Activated T-cell treated with anti-CD3 and anti-CD28 coated beads, Interleukin-2, amount 50 U/mL, for 24 hours (primary cell): ENCODE measurements around the gene LDB2.
"Not testable (repeated sequence)": the region's sequence is repeated elsewhere in the genome, so short reads cannot be mapped to it uniquely, and the experiment has no call there.

Source experiments
- DNase-seq: peaks from one replicate; pipeline ENCODE4 v3.0.0-alpha.2; 2020
- H3K27ac Mint-ChIP-seq: 2 replicates; pipeline ENCODE4 v1.8.0; 2020; ENCODE audit warnings: mild to moderate bottlenecking, mixed read lengths
- H3K27me3 Mint-ChIP-seq: 2 replicates; pipeline ENCODE4 v1.8.0; 2020; ENCODE audit warnings: mixed read lengths
- H3K36me3 Mint-ChIP-seq: 2 replicates; pipeline ENCODE4 v1.8.0; 2020; ENCODE audit warnings: low read depth, mixed read lengths
- H3K4me1 Mint-ChIP-seq: 2 replicates; pipeline ENCODE4 v1.8.0; 2020; ENCODE audit warnings: low read depth, mixed read lengths
- H3K4me3 Mint-ChIP-seq: 2 replicates; pipeline ENCODE4 v1.8.0; 2020; ENCODE audit warnings: mild to moderate bottlenecking, moderate library complexity, mixed read lengths
- H3K9me3 Mint-ChIP-seq: 2 replicates; pipeline ENCODE4 v1.8.0; 2020; ENCODE audit warnings: mixed read lengths

LDB2 gene

DNA sequence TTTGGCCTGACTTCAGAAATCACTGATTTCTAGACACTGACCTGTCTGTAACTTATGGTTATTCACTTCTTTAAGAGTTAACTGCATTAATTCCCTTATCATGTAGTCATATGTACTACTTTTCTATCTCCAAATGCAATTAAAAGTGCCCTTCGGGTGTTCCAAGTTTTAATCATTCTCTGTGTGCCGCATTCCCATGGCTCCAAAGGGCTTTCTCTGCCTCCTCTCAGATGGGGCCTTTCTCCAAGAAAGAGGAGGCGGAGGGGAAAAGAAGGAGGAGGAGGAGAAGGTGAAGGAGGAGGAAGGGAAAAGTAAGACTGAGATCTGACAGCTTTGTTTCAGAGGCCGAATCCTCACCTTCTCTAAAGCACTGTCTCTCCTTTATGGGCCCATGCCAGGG lies 325.8 kb downstream of the LDB2 start:
- no peaks in the 10 kb centered on the region for H3K9me3 Mint-ChIP-seq
- no peak overlapping the region for H3K27ac Mint-ChIP-seq

DNA sequence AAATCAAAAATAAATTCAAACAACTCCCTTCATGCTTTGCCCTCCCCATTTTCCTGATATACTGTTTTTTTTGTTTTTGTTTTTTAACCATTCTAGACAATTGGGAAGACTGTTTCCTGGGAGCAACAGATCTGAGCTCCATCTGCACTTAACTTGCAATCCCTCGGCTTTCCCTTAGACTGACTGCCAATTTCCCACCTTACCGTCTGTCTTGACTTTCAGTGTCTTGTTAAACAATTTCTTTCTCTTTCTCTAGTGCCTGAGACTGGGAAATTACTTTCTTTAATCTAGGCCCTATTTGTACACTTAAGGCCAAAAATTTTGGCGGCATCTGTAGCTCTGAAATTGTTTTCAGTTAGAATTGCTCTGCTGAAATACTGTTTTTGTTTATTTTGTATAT lies 326.3 kb downstream of the LDB2 start:
- H3K27me3 Mint-ChIP-seq = no peaks in the 10 kb centered on the region
- no peak overlapping the region for H3K4me3 Mint-ChIP-seq
- H3K9me3 Mint-ChIP-seq = no peaks in the 10 kb centered on the region
- DNase-seq = no peak
- H3K27ac Mint-ChIP-seq = no peak overlapping the region
- H3K36me3 Mint-ChIP-seq = no peaks in the 10 kb centered on the region
- H3K4me1 Mint-ChIP-seq = no peaks in the 10 kb centered on the region

More for the DNA sequence above, 325.8 kb downstream of the LDB2 start:
- no peak for DNase-seq
- Mint-ChIP-seq H3K27me3 (no peaks in the 10 kb centered on the region), H3K36me3 (no peaks in the 10 kb centered on the region), H3K4me1 (no peaks in the 10 kb centered on the region), H3K4me3 (no peak overlapping the region)

DNA sequence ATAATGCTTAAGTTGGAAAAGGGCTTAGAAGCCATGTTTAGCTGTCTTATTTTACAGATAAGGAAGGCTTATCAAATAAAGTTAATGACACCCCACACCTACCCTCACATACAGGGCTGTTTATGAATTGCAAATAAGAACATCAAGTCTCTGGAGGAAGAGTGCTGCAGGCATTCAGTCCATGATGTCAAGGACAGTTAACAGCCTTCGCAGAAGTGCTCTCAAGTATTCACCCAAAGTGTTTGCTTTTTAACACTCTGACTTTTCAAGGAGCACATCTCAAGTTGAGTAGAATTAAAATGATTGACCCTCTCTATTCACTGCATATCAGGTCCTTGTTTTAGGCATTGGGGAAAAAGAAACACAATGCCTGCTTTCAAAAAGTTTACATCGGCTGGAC lies 328.7 kb downstream of the LDB2 start:
- no peaks in the 10 kb centered on the region for H3K9me3 Mint-ChIP-seq
- no peak overlapping the region for H3K27ac Mint-ChIP-seq

DNA sequence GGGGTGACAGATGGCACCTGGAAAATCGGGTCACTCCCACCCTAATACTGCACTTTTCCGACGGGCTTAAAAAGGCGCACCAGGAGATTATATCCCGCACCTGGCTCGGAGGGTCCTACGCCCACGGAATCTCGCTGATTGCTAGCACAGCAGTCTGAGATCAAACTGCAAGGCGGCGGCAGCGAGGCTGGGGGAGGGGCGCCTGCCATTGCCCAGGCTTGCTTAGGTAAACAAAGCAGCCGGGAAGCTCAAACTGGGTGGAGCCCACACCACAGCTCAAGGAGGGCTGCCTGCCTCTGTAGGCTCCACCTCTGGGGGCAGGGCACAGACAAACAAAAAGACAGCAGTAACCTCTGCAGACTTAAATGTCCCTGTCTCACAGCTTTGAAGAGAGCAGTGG lies 341.1 kb downstream of the LDB2 start:
- H3K27me3 Mint-ChIP-seq, H3K27ac Mint-ChIP-seq, H3K4me3 Mint-ChIP-seq, H3K9me3 Mint-ChIP-seq, H3K36me3 Mint-ChIP-seq, H3K4me1 Mint-ChIP-seq, DNase-seq: not testable (repeated sequence)

More for the DNA sequence above, 328.7 kb downstream of the LDB2 start:
- H3K4me1 Mint-ChIP-seq = no peaks in the 10 kb centered on the region
- no peaks in the 10 kb centered on the region for H3K36me3 Mint-ChIP-seq
- DNase-seq = no peak
- H3K4me3 Mint-ChIP-seq = no peak overlapping the region
- H3K27me3 Mint-ChIP-seq = no peaks in the 10 kb centered on the region

DNA sequence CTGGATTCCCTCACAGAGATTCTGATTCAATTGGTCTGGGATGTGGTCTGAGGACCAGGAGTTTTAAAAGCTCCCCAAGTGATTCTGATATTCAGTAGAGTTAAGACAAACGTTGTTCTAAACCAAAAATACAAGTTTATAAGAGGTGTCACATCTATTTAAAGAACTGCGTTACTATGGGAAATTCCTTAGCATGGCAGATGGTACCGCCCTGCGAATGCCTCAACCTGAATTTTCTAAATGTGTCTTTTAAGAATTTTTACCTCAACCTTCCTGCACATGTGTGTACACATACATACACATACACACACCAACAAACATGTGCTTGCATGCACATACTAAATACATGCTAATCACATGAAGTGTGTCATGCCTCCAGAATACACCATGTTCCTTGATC lies 343.3 kb downstream of the LDB2 start:
- H3K27ac Mint-ChIP-seq = no peak overlapping the region
- no peaks in the 10 kb centered on the region for H3K27me3 Mint-ChIP-seq
- no peaks in the 10 kb centered on the region for H3K4me1 Mint-ChIP-seq
- no peaks in the 10 kb centered on the region for H3K36me3 Mint-ChIP-seq
- peaks cover 5% of the 10 kb centered on the region for H3K9me3 Mint-ChIP-seq
- DNase-seq = no peak
- H3K4me3 Mint-ChIP-seq = no peak overlapping the region

DNA sequence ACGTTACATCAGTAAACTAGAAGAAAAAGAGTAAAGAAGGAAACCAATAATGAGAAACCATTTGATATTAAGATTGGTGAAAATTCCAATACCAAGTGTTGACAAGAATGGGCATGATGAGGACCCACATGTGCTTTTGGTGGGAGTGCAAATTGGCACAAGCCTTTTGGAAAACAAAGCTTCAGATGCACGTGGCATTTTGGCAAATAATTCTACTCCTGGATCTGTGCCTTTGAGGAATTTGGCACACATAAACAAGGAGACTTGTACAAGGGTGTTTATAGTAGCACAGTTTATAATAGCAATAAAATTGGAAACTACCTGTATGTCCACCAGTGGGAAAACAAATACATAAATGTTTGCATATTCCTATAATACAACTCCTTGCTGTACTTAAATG lies 347.9 kb downstream of the LDB2 start:
- no peaks in the 10 kb centered on the region for H3K9me3 Mint-ChIP-seq
- no peak overlapping the region for H3K4me3 Mint-ChIP-seq
- H3K4me1 Mint-ChIP-seq = no peaks in the 10 kb centered on the region
- H3K27ac Mint-ChIP-seq = no peak overlapping the region
- no peaks in the 10 kb centered on the region for H3K36me3 Mint-ChIP-seq
- no peak for DNase-seq
- no peaks in the 10 kb centered on the region for H3K27me3 Mint-ChIP-seq

DNA sequence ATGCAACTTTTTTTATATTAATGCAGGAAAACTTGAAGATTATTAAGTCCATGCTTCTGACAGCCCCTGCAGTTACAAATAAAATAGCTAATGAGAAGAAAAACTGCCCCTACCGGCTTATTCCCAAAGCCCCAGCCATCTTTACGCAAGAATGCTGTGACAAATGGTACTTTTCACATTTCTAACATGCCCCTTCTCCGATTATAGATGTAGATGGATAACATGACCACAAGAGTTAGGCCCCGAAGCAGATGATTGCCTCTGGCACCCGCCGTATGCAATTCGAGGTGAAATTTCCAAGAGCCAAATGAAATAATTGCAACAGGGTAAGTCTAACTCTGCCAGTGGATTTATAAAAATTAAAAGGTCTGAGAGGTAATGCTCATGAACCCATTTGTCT lies 352.8 kb downstream of the LDB2 start:
- Mint-ChIP-seq H3K27me3 (no peaks in the 10 kb centered on the region), H3K4me1 (no peaks in the 10 kb centered on the region), H3K27ac (no peak overlapping the region), H3K9me3 (no peaks in the 10 kb centered on the region), H3K4me3 (no peak overlapping the region), H3K36me3 (no peaks in the 10 kb centered on the region)
- no peak for DNase-seq

DNA sequence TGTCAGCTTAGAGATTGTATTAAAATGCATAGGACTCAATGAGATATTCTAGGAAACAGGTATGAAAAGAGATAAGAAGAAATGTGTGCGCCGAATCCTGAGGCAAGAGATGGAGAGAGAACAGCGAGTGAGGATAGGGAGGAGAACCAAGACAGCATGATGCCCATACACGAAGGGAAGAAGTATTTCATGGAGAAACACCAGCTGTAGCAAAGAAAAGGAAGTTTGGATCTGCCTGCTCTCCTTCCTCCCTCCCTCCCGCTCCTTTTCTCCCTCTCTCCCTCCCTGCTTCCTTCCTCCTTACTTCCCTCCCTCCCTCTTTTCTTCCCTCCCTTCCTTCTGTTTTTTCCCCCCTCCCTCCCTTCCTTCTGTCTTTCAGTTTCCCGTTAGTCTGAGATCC lies 353.6 kb downstream of the LDB2 start:
- Mint-ChIP-seq H3K27ac (no peak overlapping the region), H3K27me3 (no peaks in the 10 kb centered on the region), H3K4me3 (no peak overlapping the region), H3K36me3 (no peaks in the 10 kb centered on the region), H3K4me1 (no peaks in the 10 kb centered on the region), H3K9me3 (no peaks in the 10 kb centered on the region)
- no peak for DNase-seq

DNA sequence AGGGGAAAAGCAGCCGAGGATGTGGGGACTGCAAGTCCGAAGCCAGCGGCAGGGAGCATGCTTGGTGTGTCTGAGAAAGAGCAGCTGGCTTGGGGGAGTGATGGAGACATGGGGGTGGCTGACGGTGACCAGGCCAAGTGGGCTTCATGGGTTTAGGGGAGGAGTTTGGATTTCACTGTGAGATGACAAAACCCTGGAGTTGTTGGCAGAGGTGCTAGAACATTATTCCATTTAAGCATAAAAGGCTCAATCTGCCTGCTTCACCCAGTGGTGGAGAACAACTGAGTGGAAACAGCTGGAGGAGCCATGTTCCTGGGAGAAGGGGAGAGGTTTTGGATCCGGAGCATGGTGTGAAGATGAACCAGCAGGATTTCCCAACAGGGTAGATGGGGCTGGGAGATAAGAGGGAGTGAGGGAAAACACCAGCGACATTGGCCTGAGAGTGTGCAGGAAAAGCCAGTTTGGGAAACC lies 354.2 kb downstream of the LDB2 start:
- Mint-ChIP-seq H3K27me3 (no peaks in the 10 kb centered on the region), H3K36me3 (no peaks in the 10 kb centered on the region), H3K9me3 (no peaks in the 10 kb centered on the region), H3K4me1 (no peaks in the 10 kb centered on the region), H3K27ac (no peak overlapping the region), H3K4me3 (no peak overlapping the region)
- DNase-seq = no peak

DNA sequence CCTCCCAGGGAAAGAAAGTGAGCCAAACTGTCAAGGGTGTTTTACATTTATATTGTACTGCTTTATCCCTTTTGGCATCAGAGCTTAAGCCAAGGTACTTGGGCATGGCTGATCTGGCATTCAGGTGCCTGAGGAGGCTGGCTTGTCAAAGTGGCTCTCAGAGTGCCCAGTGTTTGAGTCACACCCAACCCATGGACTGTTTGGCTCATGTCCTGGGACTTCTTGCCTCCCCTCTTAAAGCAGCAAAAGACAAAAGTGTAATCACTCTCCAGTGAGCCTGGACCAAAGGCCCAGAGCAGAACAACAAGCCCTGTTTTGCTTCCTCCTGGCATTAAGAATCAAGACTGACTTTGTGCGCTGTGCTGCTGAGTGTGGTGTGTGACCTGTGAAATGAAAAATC lies 360.5 kb downstream of the LDB2 start:
- Mint-ChIP-seq H3K9me3 (no peaks in the 10 kb centered on the region), H3K4me1 (no peaks in the 10 kb centered on the region), H3K27me3 (no peaks in the 10 kb centered on the region), H3K27ac (no peak overlapping the region), H3K4me3 (no peak overlapping the region), H3K36me3 (no peaks in the 10 kb centered on the region)
- DNase-seq = no peak

DNA sequence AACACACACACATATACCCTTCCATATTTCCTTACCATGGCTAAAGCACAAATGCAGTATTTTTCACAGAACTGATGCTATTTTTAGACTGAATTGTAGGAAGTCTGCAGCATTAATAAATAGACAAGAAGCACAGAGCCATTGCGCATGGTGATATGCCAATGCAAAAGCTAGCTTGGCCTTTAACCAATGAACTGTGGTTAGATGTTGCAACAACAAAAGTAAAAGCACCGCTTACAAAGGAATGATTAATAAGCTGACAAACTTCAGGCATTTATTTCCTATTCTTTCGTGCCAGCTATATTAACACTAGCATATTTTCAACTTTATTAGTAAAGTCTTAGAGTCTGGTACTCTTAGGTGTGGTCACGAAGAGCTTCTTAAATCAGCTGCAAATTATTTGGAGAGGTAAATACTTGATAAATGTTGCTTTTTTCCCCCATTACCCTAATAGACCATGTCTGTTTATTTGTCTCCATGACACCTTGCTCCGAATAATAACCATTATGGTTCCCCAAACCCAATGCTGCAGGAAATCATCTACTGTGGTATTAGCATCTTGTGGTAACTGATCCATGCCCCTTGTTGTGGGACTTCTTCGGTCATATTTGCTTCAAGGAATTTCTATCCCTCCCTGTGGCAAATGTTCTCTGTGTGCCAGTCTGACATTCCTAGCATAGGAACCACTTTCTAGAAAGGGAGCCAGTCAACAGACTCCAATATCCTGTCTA lies 366.0 kb downstream of the LDB2 start:
- Mint-ChIP-seq H3K27ac (no peak overlapping the region), H3K27me3 (no peaks in the 10 kb centered on the region), H3K4me3 (no peak overlapping the region), H3K9me3 (no peaks in the 10 kb centered on the region), H3K36me3 (no peaks in the 10 kb centered on the region), H3K4me1 (no peaks in the 10 kb centered on the region)
- DNase-seq = no peak

DNA sequence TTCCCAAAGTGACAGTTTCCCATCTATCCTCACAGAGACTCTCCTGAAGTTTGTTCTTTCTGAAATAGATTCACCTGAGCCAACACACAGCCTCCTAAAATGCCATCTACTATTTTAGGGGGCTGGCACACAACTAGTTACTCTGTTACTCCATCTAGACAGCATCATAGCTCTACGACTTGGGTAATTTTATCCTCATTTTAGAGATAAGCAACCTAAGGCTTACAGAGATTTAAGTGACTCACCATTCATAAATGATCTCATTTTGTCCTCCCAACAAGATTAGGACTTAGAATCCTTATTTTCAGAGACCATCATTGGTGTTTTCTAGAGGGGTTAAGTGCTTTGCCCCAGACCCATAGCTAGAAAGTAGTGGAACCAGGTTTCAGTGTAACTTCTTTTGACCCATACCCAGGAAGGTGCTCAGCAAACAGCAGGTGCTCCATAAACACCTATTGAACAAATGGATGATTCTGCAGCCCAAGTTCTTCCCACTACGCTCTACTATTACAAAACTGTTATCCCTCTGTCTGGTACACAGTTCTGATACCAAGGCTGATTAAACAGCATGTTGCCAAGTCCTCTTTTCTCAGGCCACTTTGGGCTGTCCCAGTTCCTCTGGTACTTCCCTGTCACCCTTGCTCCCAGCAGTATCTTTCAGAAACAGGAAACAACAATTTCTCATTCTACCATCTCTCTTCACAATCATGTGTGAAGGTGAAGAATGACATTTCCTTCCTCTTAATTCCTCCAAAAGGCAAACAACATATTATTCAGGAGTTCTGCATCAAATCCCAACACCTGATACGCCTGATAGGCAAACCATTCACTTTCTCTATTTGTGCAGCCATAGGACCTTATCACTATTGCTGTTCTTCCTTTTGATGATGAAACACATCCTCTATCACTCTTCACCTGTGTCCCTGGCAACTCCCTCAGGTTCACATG lies 367.5 kb downstream of the LDB2 start:
- H3K9me3 Mint-ChIP-seq = no peaks in the 10 kb centered on the region
- no peaks in the 10 kb centered on the region for H3K4me1 Mint-ChIP-seq
- no peaks in the 10 kb centered on the region for H3K27me3 Mint-ChIP-seq
- no peak for DNase-seq
- no peaks in the 10 kb centered on the region for H3K36me3 Mint-ChIP-seq
- H3K4me3 Mint-ChIP-seq = no peak overlapping the region
- no peak overlapping the region for H3K27ac Mint-ChIP-seq

DNA sequence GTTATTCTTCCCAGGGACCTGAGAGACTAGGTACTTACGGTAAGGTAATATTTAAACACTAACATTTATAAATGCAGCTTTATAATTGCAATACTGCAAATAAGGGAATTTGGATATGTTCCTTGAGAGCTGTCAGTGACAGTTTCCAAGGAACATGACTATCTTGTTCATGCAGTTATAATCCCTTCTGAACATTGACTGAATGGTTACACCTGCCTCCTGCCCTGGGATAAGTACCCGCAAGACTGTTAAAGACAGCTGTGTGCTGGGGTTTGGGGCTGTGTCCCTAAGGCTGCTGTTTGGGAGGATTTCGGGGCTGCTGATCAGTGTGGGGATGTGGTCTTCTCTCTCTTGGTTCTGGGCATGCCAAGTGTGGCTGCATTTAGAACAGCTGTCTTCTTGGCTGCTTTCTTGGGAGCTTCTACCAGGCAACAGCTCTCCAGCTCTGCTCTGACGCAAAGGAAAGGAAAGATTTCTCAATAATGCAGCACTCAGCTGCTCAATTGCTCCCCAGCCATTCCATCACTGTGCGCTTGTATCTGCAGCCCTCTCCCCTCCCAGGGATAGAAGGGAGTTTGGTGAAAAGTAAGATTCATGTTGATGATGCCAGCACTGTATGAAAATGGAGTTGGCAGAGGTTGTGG lies 373.4 kb downstream of the LDB2 start:
- Mint-ChIP-seq H3K27ac (no peak overlapping the region), H3K4me3 (no peak overlapping the region), H3K27me3 (peaks cover 4% of the 10 kb centered on the region), H3K4me1 (no peaks in the 10 kb centered on the region), H3K9me3 (no peaks in the 10 kb centered on the region), H3K36me3 (no peaks in the 10 kb centered on the region)
- DNase-seq = no peak

DNA sequence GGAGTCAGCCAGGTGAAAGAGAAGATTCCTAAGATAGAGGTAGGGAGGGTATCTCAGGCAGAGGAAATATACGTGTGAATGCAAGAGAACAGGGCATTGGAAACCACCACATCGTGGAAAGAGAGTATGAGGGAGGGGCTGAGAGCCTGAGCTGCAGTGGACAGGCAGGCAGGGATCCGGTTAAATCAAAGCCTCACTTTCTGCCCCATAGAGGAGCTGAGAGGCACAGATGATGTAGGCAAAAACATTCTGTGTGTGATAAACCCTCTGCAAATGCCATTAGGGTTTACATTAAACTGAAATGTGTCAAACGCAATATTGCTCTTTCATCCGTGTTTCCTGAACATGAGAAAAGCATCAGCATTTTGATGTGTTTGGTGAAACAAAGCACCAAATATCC lies 374.0 kb downstream of the LDB2 start:
- Mint-ChIP-seq H3K27me3 (peaks cover 4% of the 10 kb centered on the region), H3K27ac (no peak overlapping the region), H3K4me3 (no peak overlapping the region), H3K4me1 (no peaks in the 10 kb centered on the region), H3K9me3 (no peaks in the 10 kb centered on the region), H3K36me3 (no peaks in the 10 kb centered on the region)
- no peak for DNase-seq

DNA sequence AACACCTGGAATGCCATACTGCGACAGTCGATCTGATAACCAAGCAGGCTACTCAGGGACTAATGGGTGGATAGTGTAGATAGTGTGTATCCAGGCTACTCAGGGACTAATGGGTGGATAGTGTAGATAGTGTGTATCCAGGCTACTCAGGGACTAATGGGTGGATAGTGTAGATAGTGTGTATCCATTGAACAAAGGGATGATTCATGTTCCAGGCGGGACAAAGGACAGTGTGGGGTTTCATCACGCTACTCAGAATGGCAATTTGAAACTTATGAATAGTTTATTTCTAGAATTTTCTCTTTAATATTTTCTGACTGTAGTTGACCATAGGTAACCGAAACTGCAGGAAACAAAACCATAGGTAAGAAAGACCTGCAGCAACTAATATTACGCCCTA lies 374.9 kb downstream of the LDB2 start:
- H3K27ac Mint-ChIP-seq, DNase-seq, H3K4me1 Mint-ChIP-seq, H3K9me3 Mint-ChIP-seq, H3K4me3 Mint-ChIP-seq, H3K27me3 Mint-ChIP-seq, H3K36me3 Mint-ChIP-seq: not testable (repeated sequence)
